ENCODE results near the gene PCNX2.

The PCNX2 gene

DNA sequence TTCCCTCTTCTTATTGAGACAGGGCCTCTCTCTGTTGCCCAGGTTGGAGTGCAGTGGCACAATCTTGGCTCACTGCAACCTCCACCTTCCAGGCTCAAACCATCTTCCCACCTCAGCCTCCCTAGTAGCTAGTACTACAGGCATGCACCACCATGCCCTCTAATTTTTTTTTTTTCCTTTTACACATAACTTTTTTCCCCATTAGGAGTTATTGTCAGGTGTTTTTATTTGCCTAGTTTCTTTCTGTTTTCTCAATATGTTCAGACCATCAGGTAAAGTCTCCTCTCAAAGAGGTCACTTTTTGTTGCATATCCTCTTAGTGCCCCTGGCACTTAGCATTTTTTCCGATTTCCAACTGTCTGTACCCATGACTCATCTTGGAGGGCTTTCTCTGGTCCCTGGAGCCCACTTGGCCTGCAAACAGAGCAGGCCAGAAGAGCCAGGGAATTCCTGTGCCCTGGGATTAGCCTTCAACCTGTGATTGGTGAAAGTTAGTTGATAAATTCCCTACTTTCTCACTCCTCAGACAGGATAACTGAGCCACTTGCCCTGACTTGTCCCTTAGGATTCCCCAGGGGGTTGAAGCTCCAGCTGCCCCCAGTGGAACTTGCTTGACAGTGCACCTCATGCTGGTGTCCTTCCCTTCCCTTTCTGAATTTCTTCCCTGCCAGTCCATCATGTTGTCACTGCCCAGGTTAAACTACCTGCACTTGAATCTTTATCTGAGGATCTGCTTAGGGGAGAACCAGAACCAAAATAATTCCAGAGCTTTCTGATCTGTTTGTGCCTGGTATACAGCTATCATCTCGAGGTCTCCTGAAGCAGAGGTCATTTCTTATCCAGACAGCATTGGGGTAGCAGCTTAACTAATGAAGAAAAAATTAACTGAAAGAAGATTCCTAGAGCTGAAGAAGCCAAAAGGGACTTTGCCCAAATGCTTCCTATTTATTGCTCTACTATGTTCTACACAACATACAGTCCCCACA, 342.7 kb downstream of the PCNX2 start:
- peak; percentile 40 for DNase-seq

DNA sequence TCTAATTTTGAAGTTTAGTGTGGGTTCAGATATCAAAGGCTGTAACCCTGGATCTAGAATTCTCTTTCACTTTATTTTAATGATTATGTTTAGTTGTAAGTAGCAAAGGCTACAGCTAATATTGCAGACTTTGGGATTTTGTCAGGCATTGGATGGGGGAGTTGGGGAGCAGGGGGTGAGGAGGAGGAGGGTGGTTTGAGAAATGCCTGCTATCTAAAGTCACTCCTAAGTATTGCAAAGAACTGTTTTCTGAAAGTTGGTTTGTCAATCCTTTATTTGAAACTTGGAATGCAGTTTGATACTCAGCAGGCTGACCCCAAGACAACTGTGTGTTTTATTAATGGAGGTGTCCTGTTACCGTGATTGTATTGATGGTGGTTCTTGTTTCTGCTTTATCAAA, 343.9 kb downstream of the PCNX2 start:
- DNase-seq = no peak

DNA sequence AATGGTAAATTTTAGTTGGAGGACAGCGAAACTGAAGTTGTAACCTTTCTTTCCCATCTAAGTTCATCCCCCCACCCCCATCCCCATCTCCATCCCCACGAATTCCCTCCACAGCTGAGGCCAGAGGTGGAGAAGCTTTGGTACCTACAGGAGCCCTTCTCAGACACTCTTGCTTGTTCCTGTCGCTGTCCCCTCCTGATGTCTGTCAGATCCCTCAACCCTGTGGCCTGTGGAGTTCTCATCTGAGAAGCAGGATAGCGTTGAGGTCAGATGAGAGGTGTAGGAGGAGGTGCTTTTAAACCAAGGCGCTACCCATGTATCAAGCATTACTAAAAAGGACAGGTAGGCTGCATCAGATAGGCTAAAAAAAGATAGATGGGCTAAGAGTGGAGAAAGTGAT, 344.3 kb downstream of the PCNX2 start:
- DNase-seq = peak; percentile 16

DNA sequence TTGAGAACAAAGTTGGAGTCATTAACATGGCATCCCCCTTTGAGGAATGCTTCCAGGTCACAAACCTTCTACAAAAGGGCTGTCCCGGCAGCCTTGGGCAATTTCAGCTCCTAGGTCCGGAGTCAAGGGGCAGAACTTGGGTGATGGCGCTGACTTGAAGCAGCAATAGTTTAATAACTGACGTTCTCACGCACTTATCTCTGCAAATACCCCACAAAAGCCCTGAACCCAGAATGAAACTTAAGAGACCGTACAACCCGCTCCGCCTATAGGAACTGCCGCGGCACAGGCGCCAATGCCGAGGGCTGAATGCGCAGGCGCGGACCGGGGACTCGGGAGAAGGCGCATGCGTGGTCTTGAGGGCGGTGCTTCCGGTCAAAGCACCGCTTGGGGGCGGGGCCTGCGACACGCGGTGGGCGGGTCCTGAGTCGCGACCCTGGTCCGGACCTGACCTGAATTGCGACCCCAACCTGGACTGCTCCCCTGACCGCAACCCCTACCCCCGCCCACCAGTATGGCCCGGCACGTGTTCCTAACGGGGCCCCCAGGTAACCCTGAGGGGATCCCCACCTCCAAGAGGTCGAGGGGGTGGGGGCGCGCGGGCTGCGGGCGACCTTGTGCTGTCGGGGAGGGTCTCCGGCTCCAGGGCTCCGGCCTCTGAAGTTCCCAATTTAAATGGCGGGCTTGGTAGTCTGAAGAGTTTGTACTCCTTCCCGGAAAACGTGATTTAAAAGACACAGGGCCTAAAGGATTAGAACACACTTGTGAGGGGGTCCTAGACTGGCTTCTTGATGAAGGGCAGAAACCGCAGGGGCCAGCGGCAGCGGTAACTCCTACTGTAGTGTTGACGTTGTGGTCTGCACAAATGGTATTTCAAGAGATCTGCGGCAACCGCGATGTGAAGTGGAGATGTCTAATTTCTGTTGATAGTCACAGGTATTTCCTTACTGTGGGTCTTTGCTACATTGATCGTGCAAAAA, 345.0 kb downstream of the PCNX2 start, which contains the start of gene NTPCR:
NTPCR (plus strand) TSS at position 415 of the 980 bp plus-strand sequence; CDS start at position 515, 100 bp downstream.
- DNase-seq = peak; percentile 90

DNA sequence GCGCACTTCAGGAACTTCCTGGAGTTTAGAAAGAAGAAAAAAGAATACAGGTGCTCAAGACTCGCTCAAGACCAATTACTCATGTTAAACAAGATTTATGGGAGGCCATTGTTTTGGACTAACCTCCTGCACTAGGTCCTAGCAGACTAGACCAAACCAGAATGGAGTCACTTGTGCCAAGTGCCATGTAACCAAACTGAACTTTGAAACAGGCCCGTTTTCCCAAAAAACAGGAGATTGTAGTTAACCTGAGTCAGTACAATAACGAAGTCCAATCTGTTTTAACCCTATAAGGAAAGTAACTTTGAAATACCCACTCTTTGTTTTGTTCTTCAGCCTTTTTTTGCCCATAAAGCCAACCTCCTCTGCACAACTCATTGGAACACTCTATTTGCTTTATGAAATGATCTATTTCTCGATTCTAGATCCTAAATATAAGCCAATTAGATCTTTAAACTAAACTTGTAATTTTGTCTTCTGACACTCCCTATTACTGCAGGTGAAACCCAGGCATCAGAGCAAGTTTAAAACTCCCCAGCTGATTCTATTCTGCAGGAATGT, 345.8 kb downstream of the PCNX2 start:
- DNase-seq = no peak

DNA sequence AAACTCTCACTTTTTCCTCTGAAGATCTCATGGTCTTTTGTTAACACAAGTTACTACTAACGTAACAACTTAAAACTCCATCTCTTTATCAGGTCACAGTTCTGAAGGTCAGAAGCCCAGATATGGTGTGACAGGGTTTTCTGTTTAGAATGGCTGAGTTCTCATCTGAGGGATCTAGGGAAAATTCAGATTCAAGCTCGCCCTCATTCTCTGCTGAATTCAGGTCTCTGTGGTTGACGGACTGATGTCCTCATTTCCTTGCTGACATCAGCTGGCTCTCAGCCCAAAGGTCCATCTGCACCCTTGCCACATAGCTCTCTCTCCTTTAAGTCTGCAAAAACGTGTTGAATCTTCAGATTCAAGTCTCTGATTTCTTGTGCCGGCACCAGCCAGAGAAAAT, 351.2 kb downstream of the PCNX2 start:
- DNase-seq = no peak

DNA sequence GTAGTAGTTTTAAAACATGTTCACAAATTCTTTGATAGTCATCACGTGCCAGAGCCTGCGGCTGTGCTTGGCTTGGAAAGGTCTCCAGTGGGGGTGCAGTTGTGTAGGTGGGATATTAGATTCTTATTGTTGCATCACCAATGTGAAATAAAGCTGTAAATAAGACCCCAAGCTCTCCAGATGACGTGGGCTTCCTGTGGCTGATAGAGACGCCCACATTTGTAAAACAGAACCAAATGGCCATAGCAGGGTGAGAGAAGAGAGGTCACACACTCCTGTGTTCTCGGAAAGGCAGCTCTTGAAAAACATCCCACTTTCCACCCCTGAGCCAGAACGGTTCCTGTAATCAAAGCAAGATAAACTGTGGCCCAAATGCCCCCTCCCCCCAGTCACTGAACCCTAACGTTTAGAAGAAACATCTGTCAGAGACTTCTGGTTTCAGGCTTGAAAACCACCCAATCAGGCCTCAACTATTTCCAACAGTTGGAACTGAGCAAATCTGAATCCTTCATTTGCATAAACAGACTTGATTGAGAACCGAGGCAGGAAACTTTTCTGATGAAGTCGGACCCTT, 351.8 kb downstream of the PCNX2 start:
- DNase-seq = no peak

DNA sequence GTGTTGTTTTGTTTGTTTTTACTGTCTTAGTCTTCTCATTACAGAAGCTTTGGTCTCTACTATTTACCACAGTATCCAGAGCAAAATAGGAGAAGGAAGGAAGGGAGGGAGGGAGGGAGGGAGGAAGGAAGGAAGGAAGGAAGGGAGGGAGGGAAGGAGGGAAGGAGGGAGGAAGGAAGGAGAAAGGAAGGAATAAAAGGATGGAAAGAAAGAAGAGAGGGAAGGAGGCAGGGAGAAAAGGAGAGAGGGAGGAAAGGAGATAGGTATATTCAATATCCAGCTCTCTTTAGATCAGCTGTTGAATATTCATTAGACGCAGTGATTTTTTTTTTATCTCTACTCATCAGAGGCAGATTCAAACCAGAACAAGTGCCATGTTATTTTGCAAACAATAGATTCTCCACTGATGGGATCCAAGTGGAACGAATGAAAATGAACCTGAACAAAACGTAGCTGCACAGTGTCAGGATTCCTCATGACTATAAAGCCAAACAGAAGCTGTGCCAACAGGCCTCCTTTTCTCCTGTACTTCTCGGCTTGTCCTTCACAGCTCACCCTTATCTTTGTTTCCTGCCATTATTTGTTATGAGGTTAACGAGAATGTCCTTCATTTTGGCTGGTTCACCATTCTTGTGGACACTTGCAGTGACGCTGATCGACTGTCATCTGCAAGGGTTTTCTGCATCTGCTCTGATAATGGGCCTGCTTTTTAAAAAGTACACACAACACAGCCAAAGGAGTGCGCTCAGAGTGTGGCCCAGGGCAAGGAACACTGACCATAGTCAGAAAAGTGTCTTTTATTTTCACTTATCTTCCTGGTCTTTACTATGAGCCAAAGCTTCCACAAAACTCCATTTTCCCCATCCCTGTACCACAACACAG, 352.9 kb downstream of the PCNX2 start:
- no peak for DNase-seq

DNA sequence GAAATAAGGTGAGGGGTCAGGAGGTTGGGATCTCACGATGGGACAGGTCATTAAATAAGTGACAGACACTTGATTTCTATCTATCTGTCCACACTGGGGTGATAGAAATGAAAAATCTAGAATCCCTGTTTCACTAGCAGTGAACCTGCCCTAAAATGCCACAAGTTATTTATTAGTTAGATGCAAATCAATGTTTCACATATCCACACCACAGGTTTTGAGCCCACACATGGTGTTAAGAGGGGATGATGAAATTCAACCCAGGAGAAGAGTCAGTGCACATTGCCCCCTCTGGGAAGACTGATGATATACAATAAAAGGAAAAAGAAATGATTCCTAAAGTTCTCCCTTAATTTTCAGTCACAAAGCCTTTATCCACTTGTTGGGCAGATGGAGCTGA, 355.3 kb downstream of the PCNX2 start:
- no peak for DNase-seq

DNA sequence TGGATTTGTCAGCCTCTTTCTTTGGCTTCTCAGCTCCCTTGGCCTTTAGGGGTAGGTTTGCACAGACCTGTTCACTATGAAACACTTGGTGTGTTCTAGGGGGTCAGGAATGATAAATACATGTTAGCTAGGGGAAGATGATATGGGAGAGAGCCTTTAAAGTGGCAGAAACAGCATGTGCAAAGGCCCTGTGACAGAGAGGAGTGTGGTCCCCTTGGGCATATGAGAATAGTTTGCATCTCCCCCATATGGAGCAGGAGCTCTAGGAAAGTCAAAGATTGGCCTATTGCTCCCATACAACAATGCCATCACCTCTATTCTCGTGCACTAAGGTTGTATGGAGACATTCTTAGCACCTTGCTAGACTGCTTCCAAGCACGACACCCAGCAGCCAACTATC, 355.8 kb downstream of the PCNX2 start:
- DNase-seq = no peak

DNA sequence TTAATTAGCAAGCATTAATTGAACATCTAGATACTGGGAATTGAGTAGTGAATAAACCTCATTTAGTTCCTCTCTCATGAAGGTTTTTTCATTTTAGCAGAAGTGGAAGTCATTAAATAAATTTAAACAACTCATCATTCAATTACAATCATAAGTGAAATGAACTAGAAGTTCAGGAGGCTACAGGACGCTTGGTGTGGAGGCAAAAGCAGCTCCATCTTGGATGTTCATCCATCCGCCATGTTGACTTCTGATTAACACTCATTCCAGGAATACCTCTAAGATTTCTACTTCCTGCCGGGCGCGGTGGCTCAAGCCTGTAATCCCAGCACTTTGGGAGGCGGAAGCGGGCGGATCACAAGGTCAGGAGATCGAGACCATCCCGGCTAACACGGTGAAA, 356.6 kb downstream of the PCNX2 start:
- DNase-seq = no peak

DNA sequence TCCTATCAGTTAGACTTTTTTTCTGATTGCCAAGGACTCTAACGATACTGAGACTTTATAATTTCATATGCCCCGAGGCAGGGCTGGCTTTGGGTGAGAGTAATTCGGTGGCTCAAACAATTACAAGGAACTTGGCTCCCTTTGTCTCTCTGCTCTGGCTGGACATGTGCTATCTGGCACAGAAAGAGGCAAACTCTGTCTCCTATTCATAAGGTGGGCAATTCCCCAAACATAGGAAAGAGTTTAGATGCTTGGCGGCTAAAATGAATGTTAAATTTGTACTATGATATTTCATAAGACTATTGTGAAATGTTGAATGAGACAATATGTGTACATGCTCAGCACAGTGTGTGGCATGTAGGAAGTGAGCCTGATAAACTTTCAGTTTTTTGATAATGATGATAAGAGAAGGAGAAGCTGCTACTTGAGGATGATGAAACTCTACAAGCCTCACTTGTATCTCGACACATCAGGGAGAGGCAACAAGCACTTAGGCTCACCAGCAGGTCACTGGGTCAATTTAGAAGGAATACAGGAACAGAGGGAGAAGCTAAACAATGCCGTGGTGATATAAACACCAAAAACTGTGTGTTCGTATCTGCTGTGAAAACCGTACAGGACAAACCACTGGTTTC, 357.7 kb downstream of the PCNX2 start:
- no peak for DNase-seq

DNA sequence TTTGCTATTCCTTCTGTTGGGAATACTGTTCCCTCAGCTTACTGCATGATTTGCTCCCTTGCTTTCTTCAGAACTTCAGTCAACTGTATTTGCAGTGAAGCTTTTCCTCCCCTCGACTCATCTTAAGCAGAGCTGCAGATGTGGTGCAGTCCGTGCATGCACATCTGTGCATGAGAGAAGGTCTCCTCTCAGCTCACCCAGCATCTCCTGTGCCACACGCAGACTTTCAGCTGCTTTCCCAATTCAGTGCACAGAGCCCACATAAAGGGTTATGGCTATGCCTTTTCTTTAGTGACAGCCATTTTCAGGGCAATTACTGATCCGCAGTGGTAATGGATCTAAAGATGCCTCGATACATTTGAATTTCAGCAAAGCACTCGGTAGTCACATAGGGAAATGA, 358.6 kb downstream of the PCNX2 start:
- no peak for DNase-seq

Measured in NCI-H510A (cell line).